Muscle of leg (tissue), 16 donors: Measurements from ENCODE around the gene PRRX1. TPM values are rescaled to one million over a fixed set of nuclear protein-coding genes. Genes with fewer than 3 reads are reported as not detected.
A peak's percentile ranks its signal among the peaks of the same experiment; 100 is the strongest.

Experiments used
- DNase-seq: peaks from one replicate; pipeline ENCODE4 v3.0.0; 2013
- H3K27ac ChIP-seq: one replicate; pipeline ENCODE4 v1.5.1; 2013; ENCODE audit warnings: mild to moderate bottlenecking, low read length, control low read depth
- H3K27me3 ChIP-seq: one replicate; pipeline ENCODE4 v1.6.1; 2013; ENCODE audit warnings: low read length; ENCODE audit not compliant: control insufficient read depth, insufficient read depth
- H3K36me3 ChIP-seq: one replicate; pipeline ENCODE4 v1.6.1; 2013; ENCODE audit warnings: low read length; ENCODE audit not compliant: control insufficient read depth, insufficient read depth
- H3K4me1 ChIP-seq: one replicate; pipeline ENCODE4 v1.6.1; 2013; ENCODE audit warnings: low read length; ENCODE audit not compliant: control insufficient read depth, insufficient read depth
- H3K4me3 ChIP-seq: one replicate; pipeline ENCODE4 v1.5.1; 2013; ENCODE audit warnings: low read length, control low read depth
- H3K9me3 ChIP-seq: replicated peaks from 2 replicates; pipeline ENCODE4 v1.6.1; 2013; ENCODE audit warnings: low read depth, low read length; ENCODE audit not compliant: control insufficient read depth
- WGBS: methylation state at CpG from one replicate; pipeline ENCODE4 v1.1.5; 2013; ENCODE audit warnings: missing lambda C conversion rate; ENCODE audit not compliant: insufficient coverage; 5-methylcytosine and 5-hydroxymethylcytosine counted together
- long read RNA-seq, 11 donors: transcript quantifications; one replicate each; lab custom pipeline, GENCODE V29; 2026
- polyA plus RNA-seq, 8 donors: library from polyadenylated mRNA; unstranded; fragments of 120-200 nt; gene quantifications; one replicate each; pipeline versions ENCODE4 v1.2.1 to v1.2.3, GENCODE V29; 2013; ENCODE audit warnings: inconsistent platforms in 1 of 8, low replicate concordance in 1 of 8; ENCODE audit not compliant: insufficient read length in 8 of 8, insufficient read depth in 1 of 8
- total RNA-seq: library from RNA; stranded (reverse); fragments of 120-200 nt; gene quantifications from one replicate; pipeline ENCODE4 v1.2.4, GENCODE V29; 2013

PRRX1 gene
- total RNA-seq (222 TPM), polyA plus RNA-seq (100 to 1,000 TPM; 102 to 192 (median 166) TPM)
- long read RNA-seq, donor 1, full-length matches to known transcripts, result 15 of 15 reads
- long read RNA-seq, donor 1, partial matches to known transcripts, result 0 of 15 reads
- long read RNA-seq, donor 1, other reads (novel, unspliced or antisense), result 0 of 15 reads
- long read RNA-seq, donor 2, partial matches to known transcripts, result 0 of 3 reads
- long read RNA-seq, donor 2, other reads (novel, unspliced or antisense), result 0 of 3 reads
- long read RNA-seq, donor 3, full-length matches to known transcripts, result 64 of 64 reads
- long read RNA-seq, donor 3, partial matches to known transcripts, result 0 of 64 reads
- long read RNA-seq, donor 3, other reads (novel, unspliced or antisense), result 0 of 64 reads
- long read RNA-seq, donor 4, full-length matches to known transcripts, result 44 of 62 reads
- long read RNA-seq, donor 4, partial matches to known transcripts, result 18 of 62 reads
- long read RNA-seq, donor 4, other reads (novel, unspliced or antisense), result 0 of 62 reads
- long read RNA-seq, donor 5, full-length matches to known transcripts, result 95 of 110 reads
- long read RNA-seq, donor 5, partial matches to known transcripts, result 15 of 110 reads
- long read RNA-seq, donor 5, other reads (novel, unspliced or antisense), result 0 of 110 reads
- long read RNA-seq, donor 6, full-length matches to known transcripts, result 91 of 91 reads
- long read RNA-seq, donor 6, partial matches to known transcripts, result 0 of 91 reads
- long read RNA-seq, donor 6, other reads (novel, unspliced or antisense), result 0 of 91 reads
- long read RNA-seq, donor 7, full-length matches to known transcripts, result 65 of 65 reads
- long read RNA-seq, donor 7, partial matches to known transcripts, result 0 of 65 reads
- long read RNA-seq, donor 7, other reads (novel, unspliced or antisense), result 0 of 65 reads
- long read RNA-seq, donor 8, full-length matches to known transcripts, result 62 of 62 reads
- long read RNA-seq, donor 8, partial matches to known transcripts, result 0 of 62 reads
- long read RNA-seq, donor 8, other reads (novel, unspliced or antisense), result 0 of 62 reads
- long read RNA-seq, donor 9, full-length matches to known transcripts, result 56 of 56 reads
- long read RNA-seq, donor 9, partial matches to known transcripts, result 0 of 56 reads
- long read RNA-seq, donor 9, other reads (novel, unspliced or antisense), result 0 of 56 reads
- long read RNA-seq, donor 10, full-length matches to known transcripts, result 64 of 64 reads
- long read RNA-seq, donor 10, partial matches to known transcripts, result 0 of 64 reads
- long read RNA-seq, donor 10, other reads (novel, unspliced or antisense), result 0 of 64 reads
- long read RNA-seq, donor 11, full-length matches to known transcripts, result 58 of 58 reads
- long read RNA-seq, donor 11, partial matches to known transcripts, result 0 of 58 reads
- long read RNA-seq, donor 11, other reads (novel, unspliced or antisense), result 0 of 58 reads

- peaks cover 74% of the 10 kb centered on the region for H3K27me3 ChIP-seq
- H3K4me1 ChIP-seq, result peaks cover 57% of the 10 kb centered on the region
- peak within 1 kb of the TSS; percentile 67 for H3K4me3 ChIP-seq
- no peaks in the 10 kb centered on the region for H3K9me3 ChIP-seq
- H3K27ac ChIP-seq, result peak within 1 kb of the TSS; percentile 96
- WGBS, result under 1% methylated on average over 51 of the region's 56 CpGs
- peak; percentile 57 for DNase-seq
- peaks cover 8% of the 10 kb centered on the region for H3K36me3 ChIP-seq
Measured at GRCh38 chr1:170664093-170664827, at the start of gene PRRX1. TSS of gene PRRX1 (plus strand) at chr1:170664131. CDS start at chr1:170664219, 88 bp downstream.

GRCh38 chr1:170617591-170618330 lies 46.2 kb upstream of the PRRX1 start:
- Histone ChIP-seq H3K4me3 (no peak overlapping the region), H3K9me3 (no peaks in the 10 kb centered on the region), H3K4me1 (peaks cover 3% of the 10 kb centered on the region), H3K27ac (peak overlapping the region; percentile 17), H3K36me3 (no peaks in the 10 kb centered on the region), H3K27me3 (no peaks in the 10 kb centered on the region)
- peak; percentile 75 for DNase-seq
- WGBS, result no CpG with 5 or more reads among the region's 7 CpGs

GRCh38 chr1:170618421-170618820 lies 45.5 kb upstream of the PRRX1 start:
- peak overlapping the region; percentile 17 for H3K27ac ChIP-seq
- no CpG with 5 or more reads among the region's 2 CpGs for WGBS
- no peaks in the 10 kb centered on the region for H3K27me3 ChIP-seq
- no peaks in the 10 kb centered on the region for H3K9me3 ChIP-seq
- no peaks in the 10 kb centered on the region for H3K36me3 ChIP-seq
- peak; percentile 81 for DNase-seq
- no peak overlapping the region for H3K4me3 ChIP-seq
- H3K4me1 ChIP-seq, result peaks cover 3% of the 10 kb centered on the region

GRCh38 chr1:170619241-170620028 lies 44.5 kb upstream of the PRRX1 start:
- H3K9me3 ChIP-seq, result no peaks in the 10 kb centered on the region
- WGBS, result 52% methylated on average over 4 of the region's 7 CpGs
- peak; percentile 76 for DNase-seq
- H3K27ac ChIP-seq, result peak overlapping the region; percentile 56
- H3K36me3 ChIP-seq, result no peaks in the 10 kb centered on the region
- H3K4me1 ChIP-seq, result peaks cover 3% of the 10 kb centered on the region
- H3K4me3 ChIP-seq, result no peak overlapping the region
- H3K27me3 ChIP-seq, result no peaks in the 10 kb centered on the region

GRCh38 chr1:170620164-170620563 lies 43.8 kb upstream of the PRRX1 start:
- DNase-seq, result peak; percentile 44
- no peaks in the 10 kb centered on the region for H3K36me3 ChIP-seq
- H3K4me1 ChIP-seq, result peaks cover 3% of the 10 kb centered on the region
- no peaks in the 10 kb centered on the region for H3K9me3 ChIP-seq
- H3K27ac ChIP-seq, result peak overlapping the region; percentile 18
- H3K4me3 ChIP-seq, result no peak overlapping the region
- H3K27me3 ChIP-seq, result no peaks in the 10 kb centered on the region

GRCh38 chr1:170623171-170623570 lies 40.8 kb upstream of the PRRX1 start:
- H3K4me1 ChIP-seq, result peaks cover 3% of the 10 kb centered on the region
- H3K9me3 ChIP-seq, result no peaks in the 10 kb centered on the region
- DNase-seq, result no peak
- 86% methylated on average over 1 of the region's 2 CpGs for WGBS
- no peak overlapping the region for H3K4me3 ChIP-seq
- H3K27me3 ChIP-seq, result no peaks in the 10 kb centered on the region
- no peak overlapping the region for H3K27ac ChIP-seq
- H3K36me3 ChIP-seq, result no peaks in the 10 kb centered on the region

- H3K9me3 ChIP-seq, result peaks cover 2% of the 10 kb centered on the region
- DNase-seq, result peak; percentile 47
- H3K4me3 ChIP-seq, result no peak overlapping the region
- WGBS, result 92% methylated on average over 2 of the region's 2 CpGs
- H3K27me3 ChIP-seq, result no peaks in the 10 kb centered on the region
- peak overlapping the region; percentile 58 for H3K27ac ChIP-seq
- peaks cover 3% of the 10 kb centered on the region for H3K4me1 ChIP-seq
- no peaks in the 10 kb centered on the region for H3K36me3 ChIP-seq
Measured at GRCh38 chr1:170624146-170624545, 39.8 kb upstream of the PRRX1 start.

- Histone ChIP-seq H3K27ac (no peak overlapping the region), H3K4me1 (no peaks in the 10 kb centered on the region), H3K4me3 (no peak overlapping the region), H3K27me3 (no peaks in the 10 kb centered on the region), H3K9me3 (peaks cover 2% of the 10 kb centered on the region), H3K36me3 (no peaks in the 10 kb centered on the region)
- 69% methylated on average over 3 of the region's 7 CpGs for WGBS
- DNase-seq, result no peak
Measured at GRCh38 chr1:170630977-170631376, 33.0 kb upstream of the PRRX1 start.
